ENCODE measurements around the gene SMAD3.
"Not testable (repeated sequence)": the region's sequence is repeated elsewhere in the genome, so short reads cannot be mapped to it uniquely, and the experiment has no call there.

The SMAD3 gene

DNA sequence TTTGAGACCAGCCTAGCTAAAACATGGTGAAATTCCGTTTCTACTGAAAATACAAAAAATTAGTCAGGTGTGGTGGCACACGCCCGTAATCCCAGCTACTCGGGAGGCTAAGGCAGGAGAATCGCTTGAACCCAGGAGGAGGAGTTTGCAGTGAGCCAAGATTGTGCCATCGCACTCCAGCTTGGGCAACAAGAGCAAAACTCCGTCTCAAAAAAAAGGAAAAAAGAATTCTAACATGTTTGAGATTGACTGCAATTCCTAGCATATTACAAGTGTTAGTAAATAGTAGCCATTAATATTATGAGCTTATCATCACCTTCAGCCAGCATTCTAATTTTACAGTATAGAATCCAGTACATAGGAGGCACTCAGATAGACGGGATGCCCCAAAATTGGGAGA is 57.9 kb downstream of the SMAD3 start:
- in situ Hi-C loops (cut with HindIII; ENCODE audit: low sequenced_read_pairs) = not testable (repeated sequence)

DNA sequence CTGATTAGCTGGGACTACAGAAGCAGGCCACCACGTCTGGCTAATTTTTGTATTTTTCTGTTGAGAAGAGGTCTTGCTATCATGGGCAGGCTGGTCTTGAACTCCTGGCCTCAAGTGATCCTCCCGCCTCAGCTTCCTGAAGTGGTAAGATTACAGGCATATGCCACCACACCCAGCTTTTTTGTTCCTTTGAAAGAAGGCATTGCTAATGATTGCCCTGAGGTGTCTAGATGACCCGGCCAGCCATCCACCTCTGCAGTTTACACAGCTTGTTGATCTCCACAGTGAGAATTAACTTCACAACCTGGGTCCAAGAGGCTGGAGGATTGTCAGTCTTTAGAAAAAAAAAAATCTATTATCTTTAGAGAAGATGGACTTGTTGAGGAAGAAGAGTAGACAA is 58.7 kb downstream of the SMAD3 start:
- in situ Hi-C loops (cut with HindIII; ENCODE audit: low sequenced_read_pairs) = no loop called here

DNA sequence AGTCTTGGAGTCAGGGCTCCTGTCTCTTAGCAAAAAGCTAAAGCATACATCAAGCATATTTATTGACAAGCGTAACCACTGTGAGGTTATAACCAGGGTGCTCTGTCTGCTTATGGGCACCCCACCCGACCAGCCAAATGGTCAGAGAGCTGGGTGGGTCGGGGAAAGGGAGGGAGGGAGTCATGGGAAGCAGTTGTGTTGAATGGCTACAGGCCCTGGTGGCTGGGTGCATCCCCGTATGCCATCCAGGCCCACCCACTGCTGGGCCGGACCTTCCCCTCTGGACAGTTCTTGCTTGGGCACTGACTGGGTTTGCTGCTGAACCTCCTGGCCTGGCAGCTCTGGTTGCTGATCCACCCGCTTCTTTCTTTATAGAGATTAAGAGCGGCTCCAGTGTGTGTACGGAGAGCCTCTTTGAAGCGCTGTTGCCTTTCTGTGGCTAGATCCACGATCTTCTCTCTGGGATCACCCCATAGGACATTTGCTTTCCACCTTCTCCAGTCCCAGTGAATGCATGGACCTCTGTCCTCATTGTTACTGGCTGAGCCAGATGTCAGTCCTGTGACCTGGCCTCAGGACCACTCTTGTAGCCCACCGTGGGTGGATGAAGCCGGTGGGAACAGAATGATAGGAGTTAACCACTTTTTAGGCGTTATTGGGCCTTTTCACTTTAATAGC is 59.6 kb downstream of the SMAD3 start:
- in situ Hi-C loops (cut with HindIII; ENCODE audit: low sequenced_read_pairs) = no loop called here

DNA sequence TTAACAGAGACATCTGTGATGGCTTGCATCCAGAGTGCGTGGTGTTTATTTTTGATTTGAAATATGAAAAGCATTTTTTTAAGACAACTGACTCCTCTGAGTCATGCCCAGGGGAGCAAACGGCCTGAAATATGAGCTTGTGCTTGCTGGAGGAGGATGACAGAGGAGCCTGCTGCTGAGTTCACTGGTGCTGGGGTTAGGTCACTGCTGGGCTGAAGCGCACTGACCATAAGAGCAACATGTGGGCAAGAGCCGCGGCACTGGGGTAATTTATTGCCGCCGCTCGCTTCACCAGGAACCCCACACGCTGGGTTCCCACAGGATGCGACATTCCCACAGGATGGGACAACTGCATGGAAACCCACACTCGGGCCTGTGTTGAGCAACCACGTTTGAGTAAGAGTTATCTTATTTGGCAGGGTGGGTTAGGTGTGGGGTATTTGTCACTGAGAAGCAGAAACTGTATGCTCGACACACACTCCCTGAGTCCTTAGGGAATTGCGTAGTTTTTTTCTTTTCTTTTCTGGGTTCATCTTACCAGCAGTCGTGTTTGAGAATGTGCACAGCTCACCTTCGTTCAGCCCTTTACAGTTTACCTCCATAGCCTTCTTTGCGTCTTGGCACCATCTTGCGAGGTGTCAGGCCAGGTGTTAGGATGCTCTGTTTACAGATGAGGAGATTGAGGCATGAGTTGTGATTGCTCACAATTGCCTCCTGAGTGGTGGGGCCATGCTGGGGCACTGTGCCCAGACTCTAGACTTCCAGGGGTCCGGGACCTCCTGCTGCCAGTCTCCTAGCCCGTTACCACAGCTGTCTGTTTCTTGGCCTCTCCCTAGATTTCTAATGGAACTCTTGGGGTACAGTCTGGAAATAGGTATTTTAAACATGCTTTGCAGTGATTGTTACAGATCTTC is 60.4 kb downstream of the SMAD3 start:
- in situ Hi-C loops (cut with HindIII; ENCODE audit: low sequenced_read_pairs) = no loop called here

DNA sequence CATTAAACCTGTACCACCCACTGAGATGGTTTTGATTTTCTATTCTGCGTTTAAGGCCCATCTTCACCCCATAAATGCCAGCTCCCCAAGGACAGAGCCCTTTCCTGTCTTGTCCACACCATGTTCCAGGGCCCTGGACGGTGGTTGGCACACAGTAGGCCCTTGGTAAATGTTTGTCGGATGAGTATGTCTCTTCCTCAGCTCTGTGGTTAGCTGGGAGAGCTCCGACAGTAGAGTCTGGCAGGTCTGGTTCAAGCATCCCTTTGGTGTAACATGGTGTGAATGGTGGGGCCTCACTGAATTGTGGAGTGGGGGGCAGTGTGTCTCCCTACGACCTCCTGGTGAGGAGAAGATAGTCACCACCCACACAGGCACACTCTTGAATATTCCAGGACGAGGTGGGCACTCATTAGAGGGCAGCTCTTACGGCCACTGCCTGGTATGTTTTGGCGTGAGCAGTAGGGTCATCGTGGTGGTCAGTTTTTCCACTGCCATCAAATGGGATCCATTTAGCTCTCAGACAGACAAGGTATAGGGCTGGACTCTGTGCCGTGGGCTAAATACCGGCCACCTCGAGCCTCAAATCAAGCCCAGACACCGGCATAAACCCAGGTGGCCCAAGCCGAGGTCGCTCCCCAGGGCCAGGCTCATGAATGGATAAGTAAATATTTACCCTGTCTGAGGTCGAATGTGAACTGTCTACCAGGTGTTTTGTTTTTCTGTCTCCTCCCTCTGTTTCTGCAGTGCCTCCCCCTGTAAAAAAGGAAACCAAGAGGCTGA is 61.3 kb downstream of the SMAD3 start:
- in situ Hi-C loops (cut with HindIII; ENCODE audit: low sequenced_read_pairs) = no loop called here

DNA sequence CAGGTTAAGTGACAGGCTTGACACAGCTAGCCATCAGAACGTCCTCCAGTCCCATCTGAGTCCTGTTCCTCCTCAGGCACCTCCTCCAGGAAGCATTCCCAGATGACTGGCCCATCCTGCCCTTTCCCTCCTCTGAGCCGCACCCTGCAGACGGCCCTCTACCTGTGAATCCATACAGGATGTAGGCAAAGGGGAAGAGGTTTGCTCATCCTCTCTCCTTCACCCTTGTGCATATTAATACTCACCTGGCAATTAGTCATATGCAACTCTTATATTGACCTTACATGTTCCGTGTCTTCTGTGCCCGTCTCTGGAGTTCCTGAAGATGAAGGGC is 61.9 kb downstream of the SMAD3 start:
- in situ Hi-C loops (cut with HindIII; ENCODE audit: low sequenced_read_pairs) = no loop called here

DNA sequence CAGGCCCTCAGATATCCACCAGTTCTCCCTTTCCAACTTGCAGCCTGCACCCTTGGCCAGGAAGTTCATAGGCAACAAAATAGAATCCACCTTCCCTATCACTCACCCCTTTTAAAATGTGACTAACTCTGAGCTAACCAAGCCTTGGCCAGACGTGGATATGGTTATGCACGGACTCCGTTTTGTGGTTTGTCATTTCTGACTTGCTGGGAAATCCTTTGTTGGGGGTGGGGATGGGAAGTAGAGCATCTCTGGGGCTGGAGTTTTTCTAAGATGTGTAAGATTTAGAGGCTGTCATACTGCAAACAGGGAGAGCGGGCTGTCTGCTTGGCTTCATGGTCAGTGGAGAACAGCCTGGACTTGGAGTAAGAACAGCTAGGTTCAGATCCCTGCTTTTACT is 62.6 kb downstream of the SMAD3 start:
- in situ Hi-C loops (cut with HindIII; ENCODE audit: low sequenced_read_pairs) = no loop called here

DNA sequence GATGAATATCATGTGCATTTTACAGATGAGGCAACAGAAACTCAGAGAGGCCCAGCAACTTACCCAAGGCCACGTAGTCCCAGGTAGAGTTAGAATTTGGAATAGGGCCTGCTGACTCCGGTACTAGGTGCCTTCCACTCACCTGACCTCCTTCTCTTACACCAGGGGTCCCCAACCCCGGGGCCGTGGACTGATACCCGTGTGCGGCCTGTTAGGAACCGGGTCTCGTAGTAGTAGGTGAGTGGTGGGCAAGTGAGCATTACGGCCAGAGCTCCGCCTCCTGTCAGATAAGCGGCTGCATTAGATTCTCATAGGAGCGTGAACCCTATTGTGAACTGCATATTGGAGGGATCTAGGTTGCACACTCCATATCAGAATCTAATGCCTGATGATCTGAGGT is 64.8 kb downstream of the SMAD3 start:
- in situ Hi-C loops (cut with HindIII; ENCODE audit: low sequenced_read_pairs) = no loop called here

DNA sequence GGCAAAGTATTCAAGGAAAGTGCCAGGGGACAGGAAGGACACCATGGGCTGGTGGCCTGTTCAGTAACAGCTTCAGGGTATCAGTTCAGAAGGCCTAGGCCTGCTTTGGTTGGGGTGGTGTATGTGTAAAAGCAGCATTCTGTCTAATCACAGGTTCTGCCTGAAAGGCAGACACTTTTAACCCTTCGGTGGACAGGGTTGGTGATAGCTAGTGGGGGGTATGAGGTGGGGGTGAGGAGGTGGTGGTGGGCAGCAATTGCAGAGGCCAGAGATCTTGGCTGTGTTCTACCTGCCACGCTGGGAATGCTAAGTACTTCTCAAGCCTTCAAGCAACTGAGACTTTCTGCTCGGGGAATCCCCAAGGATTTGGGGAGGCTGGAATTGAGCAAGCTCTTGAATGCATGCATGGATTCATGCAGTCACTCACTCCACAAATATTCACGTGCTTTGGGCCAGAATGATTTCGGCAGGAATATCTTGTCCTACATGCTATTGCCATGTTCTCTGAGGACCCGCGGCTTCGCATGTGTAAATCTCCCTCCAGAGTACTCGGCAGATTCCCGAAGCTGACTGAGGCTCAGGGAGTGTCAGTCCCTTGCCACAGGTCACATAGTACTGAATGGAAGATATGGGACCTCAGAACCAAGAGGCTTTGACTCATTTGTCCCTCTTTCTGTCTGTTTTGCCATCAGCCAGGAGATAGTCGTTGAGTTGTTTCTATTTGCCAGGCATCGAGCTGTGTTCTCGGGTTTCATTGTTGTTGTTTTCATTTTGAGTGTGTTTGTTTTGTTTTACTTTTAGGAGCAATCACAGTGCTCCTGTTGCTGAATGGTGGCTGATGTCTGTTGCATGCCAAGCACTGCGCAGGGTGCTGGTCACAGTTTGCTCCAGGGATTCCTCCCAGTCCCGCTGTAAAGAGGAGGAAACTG is 65.5 kb downstream of the SMAD3 start:
- in situ Hi-C loops (cut with HindIII; ENCODE audit: low sequenced_read_pairs) = no loop called here

DNA sequence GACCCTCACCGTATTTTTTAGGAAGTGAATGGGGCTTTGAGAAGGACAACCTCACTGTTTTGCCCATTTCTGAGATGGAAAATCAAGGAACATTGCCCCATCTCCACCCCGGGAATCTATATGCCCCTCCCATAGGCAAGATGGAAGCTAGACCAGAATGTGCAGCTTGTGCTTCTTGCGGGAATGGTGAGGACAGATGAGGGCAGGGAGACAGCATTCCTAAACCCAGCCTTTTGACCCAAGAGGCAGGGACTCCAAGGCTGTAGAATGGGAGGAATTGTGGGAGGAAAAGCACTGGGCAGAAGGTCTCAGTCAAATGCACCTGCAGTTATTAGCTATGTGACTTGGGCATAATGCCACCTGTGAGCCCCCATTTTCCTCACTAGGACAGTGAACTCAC is 66.9 kb downstream of the SMAD3 start:
- in situ Hi-C loops (cut with HindIII; ENCODE audit: low sequenced_read_pairs) = no loop called here

DNA sequence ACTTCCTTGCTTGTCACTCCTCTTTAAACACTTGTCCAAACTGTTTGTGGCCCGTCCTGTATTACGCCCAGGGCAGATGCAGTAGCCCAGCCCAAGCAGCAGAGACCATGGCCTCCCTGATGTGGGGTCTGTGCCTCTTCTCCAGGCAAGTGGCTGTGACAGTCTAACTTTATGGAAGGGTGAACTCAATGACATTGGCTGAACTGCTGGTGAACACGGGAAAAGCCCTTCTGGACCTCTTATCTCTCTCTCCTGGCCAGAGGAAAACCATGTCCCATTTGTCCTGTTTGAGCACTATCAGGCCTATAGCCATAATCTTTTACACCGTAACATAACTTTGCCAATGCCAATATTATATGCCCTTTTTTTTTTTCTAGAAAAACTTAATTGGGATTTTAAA is 67.6 kb downstream of the SMAD3 start:
- in situ Hi-C loops (cut with HindIII; ENCODE audit: low sequenced_read_pairs) = no loop called here

DNA sequence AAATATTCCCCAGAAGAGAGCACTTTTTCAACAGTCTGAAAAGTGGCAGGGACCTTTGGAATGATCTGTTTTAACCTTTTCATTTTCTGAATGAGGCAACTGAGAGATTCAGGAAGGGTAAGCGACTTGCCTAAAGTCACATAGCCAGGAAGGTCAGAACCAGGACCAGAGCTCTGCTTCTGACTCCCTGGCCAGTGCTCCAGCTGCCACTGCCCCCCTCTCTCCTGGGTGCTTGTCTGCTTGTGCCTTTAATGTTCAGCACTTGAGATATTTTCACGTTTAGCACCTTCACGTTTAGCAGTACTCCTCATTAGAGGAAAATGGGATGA is 68.3 kb downstream of the SMAD3 start:
- in situ Hi-C loops (cut with HindIII; ENCODE audit: low sequenced_read_pairs) = no loop called here

DNA sequence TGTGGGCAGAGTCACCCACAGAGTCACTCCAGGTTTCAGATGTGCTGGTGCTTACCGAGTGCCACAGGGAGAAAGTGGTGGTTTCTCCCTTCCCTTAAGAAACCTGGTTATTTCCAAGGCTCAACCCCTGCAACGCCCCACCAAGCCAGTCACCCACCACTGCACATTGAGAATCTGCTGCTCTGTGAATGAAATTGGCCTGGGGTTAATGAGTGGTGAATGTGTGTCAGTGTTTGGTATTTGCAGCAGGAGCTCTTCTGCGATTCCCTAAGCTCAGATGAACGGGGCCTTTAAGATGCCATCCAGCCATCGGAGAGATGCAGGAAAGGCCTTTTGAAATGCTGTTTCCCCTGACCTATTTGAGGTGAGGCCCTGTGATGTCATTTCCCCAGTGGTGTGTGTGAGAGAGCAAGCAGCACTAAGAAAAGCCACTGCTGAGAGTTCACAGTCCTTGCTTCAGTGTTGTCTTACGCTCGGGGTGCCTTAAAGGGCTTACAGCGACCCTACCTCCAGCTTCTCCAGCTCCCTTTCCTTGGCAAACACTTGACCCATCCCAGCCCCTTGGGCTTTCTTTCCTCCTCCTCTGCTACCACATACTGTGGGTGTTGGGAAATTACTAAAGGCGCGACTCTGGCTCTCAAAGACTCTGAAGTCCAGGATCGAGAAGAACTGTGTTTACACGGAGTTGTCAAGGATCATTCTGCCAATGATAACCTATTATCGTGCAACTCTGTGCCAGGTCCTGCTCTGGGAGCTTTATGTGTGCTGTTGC is 68.9 kb downstream of the SMAD3 start:
- in situ Hi-C loops (cut with HindIII; ENCODE audit: low sequenced_read_pairs) = no loop called here

DNA sequence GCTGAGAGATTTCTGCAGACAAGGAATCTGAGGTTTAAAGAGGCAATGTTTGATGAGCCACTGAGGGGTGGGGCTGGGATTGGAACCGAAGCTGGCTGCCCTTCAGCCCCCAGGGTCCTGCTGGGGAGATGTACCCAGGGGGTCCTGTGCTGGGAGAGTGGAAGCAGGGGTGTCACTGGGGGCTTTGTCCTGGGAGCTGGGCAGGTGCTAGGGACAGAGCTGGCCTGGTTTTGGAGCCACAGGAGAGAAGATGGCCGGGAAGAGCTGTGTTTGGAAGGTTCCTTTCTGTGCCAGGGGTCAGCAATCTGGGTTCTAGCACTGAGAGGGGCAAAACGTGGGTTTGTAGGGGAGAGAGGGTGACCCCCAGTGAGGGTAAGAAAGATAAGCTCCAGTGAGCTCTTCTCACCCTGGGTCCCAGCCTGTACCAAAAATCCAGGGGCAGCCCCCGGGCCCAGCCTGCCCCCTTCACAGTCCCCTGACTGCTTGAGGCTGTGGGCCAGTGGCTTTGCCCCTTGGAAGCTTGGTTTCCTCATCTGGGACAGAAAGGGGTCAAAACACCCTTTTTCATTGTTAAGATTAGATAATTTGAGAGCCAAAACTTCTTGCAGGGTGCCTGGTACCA is 69.6 kb downstream of the SMAD3 start:
- in situ Hi-C loops (cut with HindIII; ENCODE audit: low sequenced_read_pairs) = no loop called here

DNA sequence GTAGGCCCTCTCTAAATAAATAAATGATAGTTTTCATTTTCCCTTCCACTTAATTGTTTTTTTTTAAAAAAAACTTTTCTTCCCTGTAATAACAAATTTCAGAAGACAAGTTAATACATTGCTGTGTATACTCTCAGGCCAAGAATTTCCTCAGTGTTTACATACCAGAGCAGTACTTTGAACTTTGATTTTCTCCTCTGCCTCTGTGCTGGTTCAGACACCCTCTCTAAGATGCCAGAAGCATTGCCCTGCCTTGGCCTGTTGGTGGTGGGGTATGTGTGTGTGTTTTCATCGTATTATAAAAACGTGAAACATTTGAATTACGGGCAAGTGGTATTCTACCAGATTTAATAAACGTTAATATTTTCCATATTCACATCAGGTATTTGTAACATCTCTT is 70.1 kb downstream of the SMAD3 start:
- in situ Hi-C loops (cut with HindIII; ENCODE audit: low sequenced_read_pairs) = no loop called here

DNA sequence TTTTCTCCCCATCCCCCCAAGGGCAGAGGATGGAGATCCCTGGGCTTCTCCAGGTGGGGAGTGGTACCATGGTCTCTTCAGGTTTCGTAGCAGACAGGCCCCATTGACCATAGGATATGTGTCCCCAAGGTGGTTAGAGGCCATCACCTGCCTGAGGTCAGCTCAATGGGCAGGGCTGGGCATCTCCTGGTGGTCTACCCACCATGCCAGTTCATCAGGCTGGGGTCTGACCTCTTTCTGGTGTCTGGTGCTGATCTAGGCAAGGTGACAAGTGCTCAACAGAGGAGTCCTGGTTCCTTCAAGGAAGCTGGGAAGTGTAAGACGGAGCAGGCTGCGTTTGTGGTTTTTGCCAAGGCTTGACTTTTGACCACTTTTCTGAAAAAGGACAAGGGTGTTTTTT is 71.4 kb downstream of the SMAD3 start:
- in situ Hi-C loops (cut with HindIII; ENCODE audit: low sequenced_read_pairs) = no loop called here

DNA sequence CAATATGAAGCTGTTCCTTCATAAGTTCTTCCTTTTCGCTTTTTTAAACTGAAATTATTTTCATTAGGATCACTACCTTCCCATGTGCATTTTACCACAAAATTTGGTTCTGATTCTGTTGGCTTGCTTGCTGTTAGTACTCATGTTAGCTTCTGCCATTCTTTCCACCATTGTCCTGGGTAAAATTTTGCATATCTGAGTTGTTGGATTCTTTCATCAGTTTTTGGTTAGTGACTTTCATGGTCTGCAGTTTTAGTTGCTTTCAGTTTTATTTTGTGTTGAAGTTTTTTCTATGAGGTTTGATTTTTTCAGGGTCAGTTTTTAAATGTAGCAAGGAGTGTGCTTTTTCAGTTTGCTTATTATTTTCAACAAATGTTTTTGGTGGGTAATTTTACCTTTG is 71.9 kb downstream of the SMAD3 start:
- in situ Hi-C loops (cut with HindIII; ENCODE audit: low sequenced_read_pairs) = no loop called here

DNA sequence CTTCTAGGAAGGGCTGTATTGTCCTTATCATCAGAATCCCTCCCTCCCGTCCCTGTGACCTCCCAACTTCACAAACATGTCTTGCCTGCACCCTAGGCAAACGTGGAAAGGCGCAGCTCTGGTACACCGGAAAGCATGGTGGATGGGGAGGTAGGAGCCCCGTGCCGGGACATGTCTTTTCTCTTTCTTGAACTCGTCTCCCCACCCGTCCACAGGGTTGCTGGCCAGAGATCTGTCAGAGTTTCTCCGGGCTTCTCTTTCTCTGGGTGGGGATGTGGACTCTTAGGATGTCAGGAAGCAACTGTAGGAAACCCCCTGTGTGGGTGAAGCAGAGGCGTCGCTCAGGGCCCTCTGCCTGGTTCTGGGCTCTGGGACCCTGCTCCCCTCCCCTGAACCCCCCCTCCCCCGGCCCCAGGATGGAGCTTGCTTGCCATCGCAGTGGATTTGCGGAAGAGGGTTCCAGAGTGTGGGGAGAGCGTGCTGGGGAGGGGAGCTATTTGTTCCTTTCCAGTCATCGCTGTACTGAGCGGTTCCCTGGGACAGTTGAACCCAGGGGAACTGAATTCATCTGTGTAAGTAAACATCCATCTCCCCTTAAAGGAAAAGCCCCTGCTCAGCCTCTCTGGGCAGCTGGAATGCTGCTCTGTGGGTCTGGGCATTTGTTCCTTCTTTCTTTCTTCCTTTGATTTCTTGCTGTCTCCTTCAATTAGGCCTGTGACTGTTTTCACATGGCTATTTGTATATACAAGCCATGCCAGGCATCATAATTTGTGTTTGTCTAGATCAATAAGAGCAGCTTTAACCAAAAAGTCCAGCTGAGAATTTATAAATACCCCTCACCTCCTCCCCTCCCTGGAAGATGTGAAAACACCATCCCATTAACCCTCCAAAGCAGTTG is 72.8 kb downstream of the SMAD3 start:
- in situ Hi-C loops (cut with HindIII; ENCODE audit: low sequenced_read_pairs) = no loop called here
